Measurements from ENCODE around the gene EDN3. TPM values are rescaled to one million over a fixed set of nuclear protein-coding genes. Genes with fewer than 3 reads are reported as not detected.

Gene EDN3
- total and polyA plus RNA-seq, 2 donors (not counting 3 experiments of a cell fraction or from before 2014, with no cell fraction given) = not detected

- Histone ChIP-seq H3K9me3 (replicated peaks; ENCODE audit: control insufficient read depth, insufficient read depth, low read length) (no peaks in the 10 kb centered on the region), H3K9me1 (replicated peaks; ENCODE audit: control insufficient read depth, extremely low read depth, insufficient read depth, low read length) (no peaks in the 10 kb centered on the region), H3K79me2 (ENCODE audit: control insufficient read depth, insufficient read depth, low read length) (no peaks in the 10 kb centered on the region), H4K20me1 (replicated peaks; ENCODE audit: control insufficient read depth, extremely low read depth, insufficient read depth, low read length) (no peaks in the 10 kb centered on the region), H3K4me1 (ENCODE audit: control insufficient read depth, extremely low read depth, insufficient read depth, low read length) (no peaks in the 10 kb centered on the region), H3K4me2 (ENCODE audit: insufficient read depth, low read length) (no peak overlapping the region), H3K27ac (ENCODE audit: insufficient read depth, low read depth, low read length) (no peak overlapping the region), H3K36me3 (ENCODE audit: control insufficient read depth in 2 of 2, extremely low read depth in 1 of 2, insufficient read depth in 2 of 2, low read length in 2 of 2) (no peaks in the 10 kb centered on the region), H3K4me3 (replicated peaks in 1 of 3; ENCODE audit: insufficient read depth in 1 of 3, low read depth in 1 of 3, low read length in 3 of 3) (no peak overlapping the region), H3K27me3 (ENCODE audit: control insufficient read depth in 2 of 2, insufficient read depth in 2 of 2, low read length in 2 of 2) (no peaks in the 10 kb centered on the region), H2AFZ (ENCODE audit: low read depth, low read length) (no peak overlapping the region), H3K9ac (replicated peaks; ENCODE audit: extremely low read depth, insufficient read depth, low read length) (no peak overlapping the region)
- POLR2A ChIA-PET = no interaction called here
- DNase-seq (ENCODE audit: low read depth, low spot score) (no peak), FAIRE-seq (no peak)
- dilution Hi-C loops (cut with MboI; ENCODE audit: extremely low pct_ligation_motif_present, low sequenced_read_pairs) (no loop called here), intact Hi-C loops (cut with micrococcal nuclease) (no loop called here)
- no TSS peak for BruUV-seq (replicated peaks)
- TF ChIP-seq FOS (IDR thresholded peaks at IDR 0.05; ENCODE audit: borderline replicate concordance, insufficient read depth, low read length) (no peak), JUN (IDR thresholded peaks at IDR 0.05; ENCODE audit: borderline replicate concordance, insufficient read depth, insufficient read length, low read depth) (no peak), POLR2A (IDR thresholded peaks at IDR 0.05; ENCODE audit: low read depth, low read length) (no peak), POLR2AphosphoS5 (IDR thresholded peaks at IDR 0.05; ENCODE audit: insufficient read depth, low read depth, low read length) (no peak), MYC (IDR thresholded peaks at IDR 0.05; ENCODE audit: low read depth, low read length) (no peak), EZH2 (IDR thresholded peaks at IDR 0.05; ENCODE audit: borderline replicate concordance, low read depth, low read length, severe bottlenecking) (no peak), GATA2 (IDR thresholded peaks at IDR 0.05; ENCODE audit: insufficient read depth, insufficient read length, low read depth, low read length) (no peak)
- TF ChIP-seq, protein P1, sequence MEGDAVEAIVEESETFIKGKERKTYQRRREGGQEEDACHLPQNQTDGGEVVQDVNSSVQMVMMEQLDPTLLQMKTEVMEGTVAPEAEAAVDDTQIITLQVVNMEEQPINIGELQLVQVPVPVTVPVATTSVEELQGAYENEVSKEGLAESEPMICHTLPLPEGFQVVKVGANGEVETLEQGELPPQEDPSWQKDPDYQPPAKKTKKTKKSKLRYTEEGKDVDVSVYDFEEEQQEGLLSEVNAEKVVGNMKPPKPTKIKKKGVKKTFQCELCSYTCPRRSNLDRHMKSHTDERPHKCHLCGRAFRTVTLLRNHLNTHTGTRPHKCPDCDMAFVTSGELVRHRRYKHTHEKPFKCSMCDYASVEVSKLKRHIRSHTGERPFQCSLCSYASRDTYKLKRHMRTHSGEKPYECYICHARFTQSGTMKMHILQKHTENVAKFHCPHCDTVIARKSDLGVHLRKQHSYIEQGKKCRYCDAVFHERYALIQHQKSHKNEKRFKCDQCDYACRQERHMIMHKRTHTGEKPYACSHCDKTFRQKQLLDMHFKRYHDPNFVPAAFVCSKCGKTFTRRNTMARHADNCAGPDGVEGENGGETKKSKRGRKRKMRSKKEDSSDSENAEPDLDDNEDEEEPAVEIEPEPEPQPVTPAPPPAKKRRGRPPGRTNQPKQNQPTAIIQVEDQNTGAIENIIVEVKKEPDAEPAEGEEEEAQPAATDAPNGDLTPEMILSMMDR (IDR thresholded peaks at IDR 0.05; ENCODE audit: extremely low read depth in 1 of 2, insufficient read depth in 1 of 2, low read depth in 1 of 2, low read length in 2 of 2) = no peak
- TF ChIP-seq, protein P2, sequence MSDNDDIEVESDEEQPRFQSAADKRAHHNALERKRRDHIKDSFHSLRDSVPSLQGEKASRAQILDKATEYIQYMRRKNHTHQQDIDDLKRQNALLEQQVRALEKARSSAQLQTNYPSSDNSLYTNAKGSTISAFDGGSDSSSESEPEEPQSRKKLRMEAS (IDR thresholded peaks at IDR 0.05; ENCODE audit: insufficient read depth, insufficient read length) = no peak
- CTCF ChIA-PET = no interaction called here
These were observed 22.4 kb downstream of the EDN3 start for GRCh38 chr20:59322585-59323454.

All from endothelial cell of umbilical vein (primary cell).